ENCODE results near the gene BCORL1.
A peak's percentile ranks its signal among the peaks of the same experiment; 100 is the strongest.

DNA sequence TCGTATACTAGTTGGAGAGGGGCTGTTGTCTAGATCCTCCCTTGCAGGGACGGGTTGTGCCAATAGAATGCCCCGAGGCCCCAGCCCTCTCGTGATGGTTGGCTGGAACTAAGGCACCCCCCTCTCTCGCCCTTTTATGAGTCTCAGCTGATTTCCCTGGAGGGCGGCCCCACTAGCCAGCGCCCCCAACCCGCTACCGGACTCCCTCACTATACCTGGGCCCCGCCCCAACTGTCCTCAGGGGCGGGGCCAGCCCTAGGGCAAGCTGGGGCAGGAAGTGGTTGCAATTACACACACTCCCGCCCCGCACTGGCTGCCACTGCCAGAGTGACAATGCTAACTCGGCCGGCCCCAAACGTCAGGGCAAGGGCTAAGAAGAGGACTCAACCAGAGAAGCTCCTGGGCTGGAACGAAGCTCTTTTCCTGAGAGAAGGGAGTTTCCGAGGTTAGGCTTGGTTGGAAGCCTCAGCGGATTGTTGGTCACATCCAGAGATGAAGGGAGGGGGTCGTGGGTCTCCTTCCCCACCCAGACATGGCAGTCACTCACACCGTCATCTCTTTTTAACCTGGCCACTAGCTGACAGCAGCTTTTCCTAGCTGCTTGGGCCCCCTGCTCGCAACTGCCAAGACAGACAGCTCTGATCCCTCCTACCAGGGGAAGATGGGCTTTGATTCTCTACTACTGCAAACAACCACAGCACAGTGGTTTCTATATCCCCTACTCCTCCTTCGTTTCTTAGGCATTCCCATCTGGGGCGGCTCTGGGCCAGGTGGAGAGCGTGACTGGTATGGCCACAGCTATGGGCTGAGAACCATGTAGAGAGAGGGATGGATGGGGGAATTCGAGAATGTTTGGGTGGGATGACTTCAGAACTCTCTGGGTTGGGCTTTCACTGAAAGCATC is 21.0 kb upstream of the BCORL1 start:
- TF ChIP-seq, protein P1, sequence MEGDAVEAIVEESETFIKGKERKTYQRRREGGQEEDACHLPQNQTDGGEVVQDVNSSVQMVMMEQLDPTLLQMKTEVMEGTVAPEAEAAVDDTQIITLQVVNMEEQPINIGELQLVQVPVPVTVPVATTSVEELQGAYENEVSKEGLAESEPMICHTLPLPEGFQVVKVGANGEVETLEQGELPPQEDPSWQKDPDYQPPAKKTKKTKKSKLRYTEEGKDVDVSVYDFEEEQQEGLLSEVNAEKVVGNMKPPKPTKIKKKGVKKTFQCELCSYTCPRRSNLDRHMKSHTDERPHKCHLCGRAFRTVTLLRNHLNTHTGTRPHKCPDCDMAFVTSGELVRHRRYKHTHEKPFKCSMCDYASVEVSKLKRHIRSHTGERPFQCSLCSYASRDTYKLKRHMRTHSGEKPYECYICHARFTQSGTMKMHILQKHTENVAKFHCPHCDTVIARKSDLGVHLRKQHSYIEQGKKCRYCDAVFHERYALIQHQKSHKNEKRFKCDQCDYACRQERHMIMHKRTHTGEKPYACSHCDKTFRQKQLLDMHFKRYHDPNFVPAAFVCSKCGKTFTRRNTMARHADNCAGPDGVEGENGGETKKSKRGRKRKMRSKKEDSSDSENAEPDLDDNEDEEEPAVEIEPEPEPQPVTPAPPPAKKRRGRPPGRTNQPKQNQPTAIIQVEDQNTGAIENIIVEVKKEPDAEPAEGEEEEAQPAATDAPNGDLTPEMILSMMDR (IDR thresholded peaks at IDR 0.05; ENCODE audit: insufficient read depth, low read length), result no peak
- TF ChIP-seq, protein P2, sequence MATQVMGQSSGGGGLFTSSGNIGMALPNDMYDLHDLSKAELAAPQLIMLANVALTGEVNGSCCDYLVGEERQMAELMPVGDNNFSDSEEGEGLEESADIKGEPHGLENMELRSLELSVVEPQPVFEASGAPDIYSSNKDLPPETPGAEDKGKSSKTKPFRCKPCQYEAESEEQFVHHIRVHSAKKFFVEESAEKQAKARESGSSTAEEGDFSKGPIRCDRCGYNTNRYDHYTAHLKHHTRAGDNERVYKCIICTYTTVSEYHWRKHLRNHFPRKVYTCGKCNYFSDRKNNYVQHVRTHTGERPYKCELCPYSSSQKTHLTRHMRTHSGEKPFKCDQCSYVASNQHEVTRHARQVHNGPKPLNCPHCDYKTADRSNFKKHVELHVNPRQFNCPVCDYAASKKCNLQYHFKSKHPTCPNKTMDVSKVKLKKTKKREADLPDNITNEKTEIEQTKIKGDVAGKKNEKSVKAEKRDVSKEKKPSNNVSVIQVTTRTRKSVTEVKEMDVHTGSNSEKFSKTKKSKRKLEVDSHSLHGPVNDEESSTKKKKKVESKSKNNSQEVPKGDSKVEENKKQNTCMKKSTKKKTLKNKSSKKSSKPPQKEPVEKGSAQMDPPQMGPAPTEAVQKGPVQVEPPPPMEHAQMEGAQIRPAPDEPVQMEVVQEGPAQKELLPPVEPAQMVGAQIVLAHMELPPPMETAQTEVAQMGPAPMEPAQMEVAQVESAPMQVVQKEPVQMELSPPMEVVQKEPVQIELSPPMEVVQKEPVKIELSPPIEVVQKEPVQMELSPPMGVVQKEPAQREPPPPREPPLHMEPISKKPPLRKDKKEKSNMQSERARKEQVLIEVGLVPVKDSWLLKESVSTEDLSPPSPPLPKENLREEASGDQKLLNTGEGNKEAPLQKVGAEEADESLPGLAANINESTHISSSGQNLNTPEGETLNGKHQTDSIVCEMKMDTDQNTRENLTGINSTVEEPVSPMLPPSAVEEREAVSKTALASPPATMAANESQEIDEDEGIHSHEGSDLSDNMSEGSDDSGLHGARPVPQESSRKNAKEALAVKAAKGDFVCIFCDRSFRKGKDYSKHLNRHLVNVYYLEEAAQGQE (IDR thresholded peaks at IDR 0.05; ENCODE audit: insufficient replicate concordance, low read depth), result no peak
- TF ChIP-seq POLR2AphosphoS5 (IDR thresholded peaks at IDR 0.05; ENCODE audit: low read depth), result peak; percentile 47; the same call in 1 of the 2 replicates
